GM12878 (cell line): Measurements from ENCODE around the gene MMP7. TPM values are rescaled to one million over a fixed set of nuclear protein-coding genes. Genes with fewer than 3 reads are reported as not detected.

Experiments
- ATAC-seq: fragments of 200-7000 bp; cut with Tn5 transposase; 3 replicates; pipeline ENCODE4 v1.9.1; 2020; ENCODE audit warnings: mild to moderate bottlenecking, moderate library complexity
- BruUV-seq: library from RNA; stranded (reverse); fragments of 400-500 nt; replicated peaks from 2 replicates; lab custom pipeline; 2021; lab: Mats Ljungman, UMichigan
- CTCF ChIA-PET: fragments of 300-600 bp; sonication (Branson Sonifier 250); formaldehyde crosslinking; extraction: SDS; loops from one replicate; lab custom pipeline; 2021; ENCODE audit warnings: inconsistent platforms; lab: Yijun Ruan, JAX
- POLR2A ChIA-PET: fragments of 350-600 bp; formaldehyde crosslinking; extraction: SDS; loops from one replicate; lab custom pipeline; 2021; ENCODE audit warnings: inconsistent platforms; lab: Charles Lee
- RAD21 ChIA-PET: fragments of 300-600 bp; sonication (Branson Sonifier 250); formaldehyde crosslinking; loops from one replicate; lab custom pipeline; 2023; ENCODE audit warnings: antibody characterized with exemption; ENCODE audit not compliant: unreplicated experiment; lab: Charles Lee
- SMC1A ChIA-PET: fragments of 300-600 bp; sonication (Branson Sonifier 250); formaldehyde crosslinking; loops from one replicate; lab custom pipeline; 2023; ENCODE audit not compliant: unreplicated experiment, uncharacterized antibody; lab: Charles Lee
- DNase-seq: peaks from one replicate; pipeline ENCODE4 v3.0.0-alpha.2; 2011; ENCODE audit warnings: low read depth, low spot score
- FAIRE-seq: peaks from 3 replicates; lab custom pipeline; 2011; peaks lifted over from hg19 to GRCh38; lab: Jason Lieb, UNC
- H2AFZ ChIP-seq: 2 replicates; pipeline ENCODE4 v1.6.0; 2011; ENCODE audit warnings: low read depth, low read length, control low read depth; ENCODE audit not compliant: control insufficient read depth
- H3K27ac ChIP-seq: 2 replicates; pipeline ENCODE4 v1.5.1; 2011; ENCODE audit warnings: control low read depth; ENCODE audit not compliant: control insufficient read depth, insufficient read depth
- H3K27me3 ChIP-seq, 2 experiments: replicated peaks in 1 of 2; 2 replicates each; pipeline versions ENCODE4 v1.6.0 to v1.6.1; 2011; ENCODE audit warnings: low read length in 1 of 2; ENCODE audit not compliant: control insufficient read depth in 2 of 2, insufficient read depth in 2 of 2
- H3K36me3 ChIP-seq, 2 experiments: 2 replicates each; pipeline ENCODE4 v1.5.1; 2011; ENCODE audit warnings: low read length in 1 of 2; ENCODE audit not compliant: control insufficient read depth in 2 of 2, insufficient read depth in 2 of 2
- H3K4me1 ChIP-seq: 2 replicates; pipeline ENCODE4 v1.6.1; 2011; ENCODE audit warnings: mild to moderate bottlenecking, low read length, moderate library complexity, mixed read lengths; ENCODE audit not compliant: control insufficient read depth, insufficient read depth
- H3K4me2 ChIP-seq: 2 replicates; pipeline ENCODE4 v1.6.0; 2011; ENCODE audit warnings: control low read depth; ENCODE audit not compliant: control insufficient read depth, insufficient read depth
- H3K4me3 ChIP-seq: fragments of 200-600 bp; sonication (generic); 2 replicates; pipeline ENCODE4 v1.5.1; 2016
- H3K79me2 ChIP-seq: 2 replicates; pipeline ENCODE4 v1.6.0; 2011; ENCODE audit warnings: low read length; ENCODE audit not compliant: control insufficient read depth, insufficient read depth
- H3K9ac ChIP-seq: 2 replicates; pipeline ENCODE4 v1.8.0; 2011; ENCODE audit warnings: low read length, control low read depth, mixed read lengths; ENCODE audit not compliant: control insufficient read depth, insufficient read depth
- H3K9me3 ChIP-seq: replicated peaks from 3 replicates; pipeline ENCODE4 v1.5.1; 2011; ENCODE audit warnings: mild to moderate bottlenecking, low read length; ENCODE audit not compliant: control insufficient read depth, insufficient read depth
- H4K20me1 ChIP-seq: 2 replicates; pipeline ENCODE4 v1.6.0; 2011; ENCODE audit not compliant: control insufficient read depth, insufficient read depth
- BACH1 ChIP-seq: fragments of 450-650 bp; IDR thresholded peaks from 2 replicates; pipeline ENCODE4 v1.6.1; 2017; ENCODE audit warnings: mild to moderate bottlenecking, borderline replicate concordance
- BRCA1 ChIP-seq: IDR thresholded peaks from 2 replicates; pipeline ENCODE4 v1.6.1; 2011; ENCODE audit warnings: low read depth, low read length, improper control_type of control experiment
- EP300 ChIP-seq, 2 experiments: fragments of 150-350 bp in 1 of 2; IDR thresholded peaks; 2 replicates each; pipeline ENCODE4 v1.6.1; 2011 to 2012; ENCODE audit warnings: low read depth in 2 of 2, low read length in 2 of 2, borderline replicate concordance in 1 of 2, improper control_type of control experiment in 1 of 2, inconsistent platforms in 1 of 2; ENCODE audit not compliant: control insufficient read depth in 1 of 2
- FOXK2 ChIP-seq: fragments of 450-650 bp; IDR thresholded peaks from 2 replicates; pipeline ENCODE4 v1.6.1; 2017; ENCODE audit warnings: mild to moderate bottlenecking, moderate library complexity
- IRF4 ChIP-seq: IDR thresholded peaks from 2 replicates; pipeline ENCODE4 v1.6.1; 2011; ENCODE audit warnings: low read depth, low read length
- NFIC ChIP-seq: IDR thresholded peaks from 2 replicates; pipeline ENCODE4 v1.6.1; 2012; ENCODE audit warnings: low read depth, mild to moderate bottlenecking, inconsistent platforms, low read length, moderate library complexity
- SPI1 ChIP-seq: IDR thresholded peaks from 2 replicates; pipeline ENCODE4 v1.6.1; 2011; ENCODE audit warnings: low read depth, mild to moderate bottlenecking, low read length, moderate library complexity, borderline replicate concordance; ENCODE audit not compliant: insufficient read depth
- SREBF1 ChIP-seq: IDR thresholded peaks from 2 replicates; pipeline ENCODE4 v1.6.1; 2012; ENCODE audit warnings: mild to moderate bottlenecking, low read length
- STAT1 ChIP-seq: fragments of 450-650 bp; conservative IDR thresholded peaks from 2 replicates; pipeline ENCODE4 v1.6.1; 2014; ENCODE audit warnings: antibody characterized with exemption, mild to moderate bottlenecking
- TBL1XR1 ChIP-seq: IDR thresholded peaks from 2 replicates; pipeline ENCODE4 v1.6.1; 2012; ENCODE audit warnings: low read depth, low read length, improper control_type of control experiment
- ZBED1 ChIP-seq: IDR thresholded peaks from 2 replicates; pipeline ENCODE4 v1.6.1; 2016; ENCODE audit warnings: borderline replicate concordance
- WGBS: methylation state at CpG from one replicate; pipeline ENCODE4 v1.1.6; 2016; ENCODE audit warnings: low lambda C conversion rate; ENCODE audit not compliant: insufficient replicate concordance, insufficient coverage; ENCODE audit errors: missing lambda C conversion rate; 5-methylcytosine and 5-hydroxymethylcytosine counted together
- in situ Hi-C: fragments of 300-500 bp; cut with MboI; formaldehyde crosslinking; loops from 9 replicates; pipeline ENCODE4 v1.14.3; 2018; ENCODE audit warnings: mixed read lengths
- intact Hi-C: fragments of 100-400 bp; cut with micrococcal nuclease; formaldehyde crosslinking; loops from one replicate; pipeline ENCODE4 v1.14.2; 2022; ENCODE audit not compliant: unreplicated experiment
- polyA plus RNA-seq, 11 experiments: library from polyadenylated mRNA; depleted of rRNA in 4 of 11; unstranded in 6 of 11; stranded (reverse) in 5 of 11; fragments of >200 nt; fragmentation: Nextera tagmentation in 4 of 11; fragmentation: Illumina TruSeq in 1 of 11; extraction: Ambion mirVana in 4 of 11; extraction: Trizol in 1 of 11; gene quantifications; 1 replicate in 1 of 11; 2 replicates in 10 of 11; pipeline versions ENCODE4 v1.2.1 to v1.2.3, GENCODE V29; 2011 to 2016; ENCODE audit warnings: inconsistent platforms in 2 of 11, missing spikeins in 2 of 11, low read depth in 1 of 11
- total RNA-seq, 4 experiments: library from RNA; depleted of rRNA in 3 of 4; stranded (reverse); fragments of >200 nt in 3 of 4; fragmentation: Illumina TruSeq in 1 of 4; extraction: Trizol in 1 of 4; gene quantifications; 2 replicates each; pipeline versions ENCODE4 v1.2.1 to v1.2.3, GENCODE V29; 2013 to 2021
- TF ChIP-seq, protein P1 (sequence below): fragments of 450-650 bp; IDR thresholded peaks from 2 replicates; pipeline ENCODE4 v1.6.1; 2017; ENCODE audit warnings: mild to moderate bottlenecking, low read depth, inconsistent platforms; ENCODE audit not compliant: poor library complexity, severe bottlenecking
- TF ChIP-seq, protein P2 (sequence below): fragments of 450-650 bp; IDR thresholded peaks from 2 replicates; pipeline ENCODE4 v1.6.1; 2017; ENCODE audit warnings: low read depth, mild to moderate bottlenecking, moderate library complexity
- TF ChIP-seq, protein P3 (sequence below): fragments of 450-650 bp; IDR thresholded peaks from 2 replicates; pipeline ENCODE4 v1.6.1; 2017; ENCODE audit warnings: mild to moderate bottlenecking, moderate library complexity

The MMP7 gene
- total and polyA plus RNA-seq, 10 of the 15 experiments (the other 5 are each of a cell fraction or from before 2014, with no cell fraction given): 0.63 to 18.0 (median 1.1) TPM

DNA sequence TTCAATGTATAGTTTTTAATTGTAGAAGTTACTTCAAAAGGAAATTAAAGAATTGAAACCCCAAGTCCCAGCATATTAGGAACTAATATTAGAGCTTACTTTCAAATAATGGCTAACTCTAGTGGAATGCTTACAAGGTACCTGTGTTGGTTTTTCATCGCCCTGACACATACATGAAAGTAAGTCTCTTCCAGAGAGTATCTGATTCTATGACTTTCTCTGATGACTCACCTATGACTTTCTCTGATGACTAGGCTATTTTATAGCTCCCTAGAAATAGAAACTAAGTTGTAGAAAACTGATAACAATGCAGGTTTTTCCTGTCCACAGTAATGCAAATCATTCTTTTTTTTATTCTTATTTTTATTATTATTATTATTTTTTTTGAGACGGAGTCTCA, 33.6 kb upstream of the MMP7 start:
- peak; percentile 77 for ATAC-seq
- RAD21 ChIA-PET: interaction anchor here (0.8 to 3.2 kb wide), 12 partner anchors 9 to 49 kb away, joined by 3 to 30 read pairs (median 8); no protein-coding TSS in a partner anchor
- SMC1A ChIA-PET: interaction anchor here (0.8 to 18.2 kb wide), 12 partner anchors 8 to 242 kb away, joined by 3 to 399 read pairs (median 10); no protein-coding TSS in a partner anchor
- peaks cover 48% of the 10 kb centered on the region for H3K4me1 ChIP-seq
- WGBS: 11% methylated on average over 2 of the region's 2 CpGs
- no peaks in the 10 kb centered on the region for H4K20me1 ChIP-seq
- intact Hi-C loops: loop anchor here (1.0 to 5.0 kb wide), 2 partner anchors 17 to 247 kb away; partner anchors contain the start of gene BIRC3
- no peak overlapping the region for H3K9ac ChIP-seq
- no peaks in the 10 kb centered on the region for H3K36me3 ChIP-seq
- H3K27ac ChIP-seq: no peak overlapping the region
- no peak overlapping the region for H2AFZ ChIP-seq
- H3K79me2 ChIP-seq: no peaks in the 10 kb centered on the region
- DNase-seq: no peak
- peaks cover 23% of the 10 kb centered on the region for H3K9me3 ChIP-seq
- POLR2A ChIA-PET: interaction anchor here (0.5 to 3.9 kb wide), 11 partner anchors 8 to 28 kb away, joined by 3 to 25 read pairs (median 5); no protein-coding TSS in a partner anchor
- CTCF ChIA-PET: interaction anchor here (0.7 to 2.6 kb wide), 7 partner anchors 10 to 222 kb away, joined by 3 to 19 read pairs (median 4); no protein-coding TSS in a partner anchor
- no peak overlapping the region for H3K4me2 ChIP-seq
- no peak overlapping the region for H3K4me3 ChIP-seq
- in situ Hi-C loops: no loop called here
- no peaks in the 10 kb centered on the region for H3K27me3 ChIP-seq
- FAIRE-seq: no peak
- no TSS peak for BruUV-seq
- TF ChIP-seq, protein P1, sequence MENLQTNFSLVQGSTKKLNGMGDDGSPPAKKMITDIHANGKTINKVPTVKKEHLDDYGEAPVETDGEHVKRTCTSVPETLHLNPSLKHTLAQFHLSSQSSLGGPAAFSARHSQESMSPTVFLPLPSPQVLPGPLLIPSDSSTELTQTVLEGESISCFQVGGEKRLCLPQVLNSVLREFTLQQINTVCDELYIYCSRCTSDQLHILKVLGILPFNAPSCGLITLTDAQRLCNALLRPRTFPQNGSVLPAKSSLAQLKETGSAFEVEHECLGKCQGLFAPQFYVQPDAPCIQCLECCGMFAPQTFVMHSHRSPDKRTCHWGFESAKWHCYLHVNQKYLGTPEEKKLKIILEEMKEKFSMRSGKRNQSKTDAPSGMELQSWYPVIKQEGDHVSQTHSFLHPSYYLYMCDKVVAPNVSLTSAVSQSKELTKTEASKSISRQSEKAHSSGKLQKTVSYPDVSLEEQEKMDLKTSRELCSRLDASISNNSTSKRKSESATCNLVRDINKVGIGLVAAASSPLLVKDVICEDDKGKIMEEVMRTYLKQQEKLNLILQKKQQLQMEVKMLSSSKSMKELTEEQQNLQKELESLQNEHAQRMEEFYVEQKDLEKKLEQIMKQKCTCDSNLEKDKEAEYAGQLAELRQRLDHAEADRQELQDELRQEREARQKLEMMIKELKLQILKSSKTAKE: peak; percentile 41
- TF ChIP-seq, protein P2, sequence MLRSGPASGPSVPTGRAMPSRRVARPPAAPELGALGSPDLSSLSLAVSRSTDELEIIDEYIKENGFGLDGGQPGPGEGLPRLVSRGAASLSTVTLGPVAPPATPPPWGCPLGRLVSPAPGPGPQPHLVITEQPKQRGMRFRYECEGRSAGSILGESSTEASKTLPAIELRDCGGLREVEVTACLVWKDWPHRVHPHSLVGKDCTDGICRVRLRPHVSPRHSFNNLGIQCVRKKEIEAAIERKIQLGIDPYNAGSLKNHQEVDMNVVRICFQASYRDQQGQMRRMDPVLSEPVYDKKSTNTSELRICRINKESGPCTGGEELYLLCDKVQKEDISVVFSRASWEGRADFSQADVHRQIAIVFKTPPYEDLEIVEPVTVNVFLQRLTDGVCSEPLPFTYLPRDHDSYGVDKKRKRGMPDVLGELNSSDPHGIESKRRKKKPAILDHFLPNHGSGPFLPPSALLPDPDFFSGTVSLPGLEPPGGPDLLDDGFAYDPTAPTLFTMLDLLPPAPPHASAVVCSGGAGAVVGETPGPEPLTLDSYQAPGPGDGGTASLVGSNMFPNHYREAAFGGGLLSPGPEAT: 0 out of 2 replicates have a peak, but pooled peaks have one; percentile 22
- TF ChIP-seq TBL1XR1 (no peak), ZBED1 (no peak), EP300 (IDR thresholded peaks at IDR 0.05; ENCODE audit: borderline replicate concordance in 1 of 2, control insufficient read depth in 1 of 2, low read depth in 2 of 2, low read length in 2 of 2) (peak in 1 of 2 experiments; percentile 48; a peak in 1 of 4 replicates), FOXK2 (no peak), BACH1 (peak; percentile 94; the same call in 1 of the 2 replicates), SPI1 (no peak), NFIC (0 out of 2 replicates have a peak, but pooled peaks have one; percentile 36), SREBF1 (no peak), STAT1 (no peak), BRCA1 (no peak), IRF4 (no peak)
- TF ChIP-seq, protein P3, sequence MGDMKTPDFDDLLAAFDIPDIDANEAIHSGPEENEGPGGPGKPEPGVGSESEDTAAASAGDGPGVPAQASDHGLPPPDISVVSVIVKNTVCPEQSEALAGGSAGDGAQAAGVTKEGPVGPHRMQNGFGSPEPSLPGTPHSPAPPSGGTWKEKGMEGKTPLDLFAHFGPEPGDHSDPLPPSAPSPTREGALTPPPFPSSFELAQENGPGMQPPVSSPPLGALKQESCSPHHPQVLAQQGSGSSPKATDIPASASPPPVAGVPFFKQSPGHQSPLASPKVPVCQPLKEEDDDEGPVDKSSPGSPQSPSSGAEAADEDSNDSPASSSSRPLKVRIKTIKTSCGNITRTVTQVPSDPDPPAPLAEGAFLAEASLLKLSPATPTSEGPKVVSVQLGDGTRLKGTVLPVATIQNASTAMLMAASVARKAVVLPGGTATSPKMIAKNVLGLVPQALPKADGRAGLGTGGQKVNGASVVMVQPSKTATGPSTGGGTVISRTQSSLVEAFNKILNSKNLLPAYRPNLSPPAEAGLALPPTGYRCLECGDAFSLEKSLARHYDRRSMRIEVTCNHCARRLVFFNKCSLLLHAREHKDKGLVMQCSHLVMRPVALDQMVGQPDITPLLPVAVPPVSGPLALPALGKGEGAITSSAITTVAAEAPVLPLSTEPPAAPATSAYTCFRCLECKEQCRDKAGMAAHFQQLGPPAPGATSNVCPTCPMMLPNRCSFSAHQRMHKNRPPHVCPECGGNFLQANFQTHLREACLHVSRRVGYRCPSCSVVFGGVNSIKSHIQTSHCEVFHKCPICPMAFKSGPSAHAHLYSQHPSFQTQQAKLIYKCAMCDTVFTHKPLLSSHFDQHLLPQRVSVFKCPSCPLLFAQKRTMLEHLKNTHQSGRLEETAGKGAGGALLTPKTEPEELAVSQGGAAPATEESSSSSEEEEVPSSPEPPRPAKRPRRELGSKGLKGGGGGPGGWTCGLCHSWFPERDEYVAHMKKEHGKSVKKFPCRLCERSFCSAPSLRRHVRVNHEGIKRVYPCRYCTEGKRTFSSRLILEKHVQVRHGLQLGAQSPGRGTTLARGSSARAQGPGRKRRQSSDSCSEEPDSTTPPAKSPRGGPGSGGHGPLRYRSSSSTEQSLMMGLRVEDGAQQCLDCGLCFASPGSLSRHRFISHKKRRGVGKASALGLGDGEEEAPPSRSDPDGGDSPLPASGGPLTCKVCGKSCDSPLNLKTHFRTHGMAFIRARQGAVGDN: no peak
